Left ventricle myocardium inferior (tissue), 1 donor: Measurements from ENCODE around the gene CYGB. TPM values are rescaled to one million over a fixed set of nuclear protein-coding genes. Genes with fewer than 3 reads are reported as not detected.
"Not testable (repeated sequence)": the region's sequence is repeated elsewhere in the genome, so short reads cannot be mapped to it uniquely, and the experiment has no call there.

Experiments used
- DNase-seq: peaks from one replicate; pipeline ENCODE4 v3.0.0-alpha.2; 2020
- H3K27ac ChIP-seq: fragments of 200-600 bp; replicated peaks from 2 replicates; pipeline ENCODE4 v1.8.0; 2021
- H3K27me3 ChIP-seq: fragments of 200-600 bp; 2 replicates; pipeline ENCODE4 v1.8.0; 2021; ENCODE audit warnings: low read depth
- H3K36me3 ChIP-seq: fragments of 200-600 bp; 2 replicates; pipeline ENCODE4 v1.8.0; 2021
- H3K4me1 ChIP-seq: fragments of 200-600 bp; 2 replicates; pipeline ENCODE4 v1.8.0; 2021
- H3K4me3 ChIP-seq: fragments of 200-600 bp; 2 replicates; pipeline ENCODE4 v1.8.0; 2021; ENCODE audit warnings: mild to moderate bottlenecking, moderate library complexity
- H3K9me3 ChIP-seq: fragments of 200-600 bp; replicated peaks from 2 replicates; pipeline ENCODE4 v1.8.0; 2021
- CTCF ChIP-seq: fragments of 200-600 bp; IDR thresholded peaks from 2 replicates; pipeline ENCODE4 v1.8.0; 2021; ENCODE audit warnings: antibody characterized with exemption, mild to moderate bottlenecking, borderline replicate concordance
- intact Hi-C: fragments of 100-400 bp; cut with micrococcal nuclease; formaldehyde crosslinking; loops from one replicate; pipeline ENCODE4 v1.11.0; 2022
- total RNA-seq: library from RNA; stranded (reverse); fragmentation: NEBNext Ultra II Directional; extraction: Animal tissue kit (Norgen Biotek cat#: 25700); gene quantifications from one replicate; pipeline ENCODE4 v1.2.1, GENCODE V29; 2021
- donor health status: DM: no; HTN: yes; CAD: no; lungs with severe emphysema.

The CYGB gene
- total RNA-seq, 1 donor from 2014 or later = 24.1 TPM

- Histone ChIP-seq H3K27me3 (no peaks in the 10 kb centered on the region), H3K36me3 (no peaks in the 10 kb centered on the region), H3K9me3 (no peaks in the 10 kb centered on the region), H3K4me1 (peaks cover 45% of the 10 kb centered on the region), H3K4me3 (no peak overlapping the region), H3K27ac (peak overlapping the region; percentile 22)
- DNase-seq = peak; percentile 78
- peak; percentile 100 for TF ChIP-seq CTCF
- intact Hi-C loops = loop anchor here (2.0 to 10.0 kb wide), 2 partner anchors 23 to 151 kb away; no protein-coding TSS in a partner anchor
Measured at GRCh38 chr17:76523084-76524037, 14.1 kb downstream of the CYGB start.

- not testable (repeated sequence) for H3K4me3 ChIP-seq, DNase-seq, H3K27me3 ChIP-seq, H3K9me3 ChIP-seq, H3K36me3 ChIP-seq
- Histone ChIP-seq H3K27ac (peak overlapping the region; percentile 38), H3K4me1 (peaks cover 30% of the 10 kb centered on the region)
- intact Hi-C loops = loop anchor here (10.0 kb wide), 1 partner anchor 153 kb away; no protein-coding TSS in a partner anchor
Measured at GRCh38 chr17:76521683-76522082, 15.8 kb downstream of the CYGB start.

GRCh38 chr17:76521262-76521661 is 16.2 kb downstream of the CYGB start:
- Histone ChIP-seq H3K4me1 (peaks cover 31% of the 10 kb centered on the region), H3K36me3 (no peaks in the 10 kb centered on the region), H3K9me3 (no peaks in the 10 kb centered on the region), H3K27me3 (no peaks in the 10 kb centered on the region), H3K4me3 (no peak overlapping the region), H3K27ac (peak overlapping the region; percentile 38)
- no peak for DNase-seq
- intact Hi-C loops = loop anchor here (10.0 kb wide), 1 partner anchor 154 kb away; no protein-coding TSS in a partner anchor
- TF ChIP-seq CTCF = no peak

- no peak for TF ChIP-seq CTCF
- H3K4me1 ChIP-seq = peaks cover 30% of the 10 kb centered on the region
- no peaks in the 10 kb centered on the region for H3K9me3 ChIP-seq
- no peaks in the 10 kb centered on the region for H3K36me3 ChIP-seq
- H3K27ac ChIP-seq = peak overlapping the region; percentile 40
- H3K27me3 ChIP-seq = no peaks in the 10 kb centered on the region
- H3K4me3 ChIP-seq = no peak overlapping the region
- intact Hi-C loops = no loop called here
- no peak for DNase-seq
Measured at GRCh38 chr17:76519048-76519966, 18.2 kb downstream of the CYGB start.

- no peak for DNase-seq
- intact Hi-C loops = no loop called here
- Histone ChIP-seq H3K27ac (no peak overlapping the region), H3K4me1 (peaks cover 14% of the 10 kb centered on the region), H3K4me3 (no peak overlapping the region), H3K9me3 (no peaks in the 10 kb centered on the region), H3K27me3 (no peaks in the 10 kb centered on the region), H3K36me3 (no peaks in the 10 kb centered on the region)
- peak; percentile 23 for TF ChIP-seq CTCF
Measured at GRCh38 chr17:76517638-76518038, 19.9 kb downstream of the CYGB start.
